Cardiac muscle cell (in vitro differentiated cells and primary cell): ENCODE data around the gene MCTP1. TPM values are rescaled to one million over a fixed set of nuclear protein-coding genes. Genes with fewer than 3 reads are reported as not detected.

Source experiments
- DNase-seq, 2 donors: peaks; one replicate each; pipeline versions ENCODE4 v3.0.0 to v3.0.0-alpha.2; 2010 to 2017; ENCODE audit warnings: low read depth in 1 of 2, low spot score in 1 of 2
- H3K27ac ChIP-seq: fragments of 200-600 bp; sonication (generic); 2 replicates; pipeline ENCODE4 v1.5.1; 2016
- H3K27me3 ChIP-seq: fragments of 200-600 bp; sonication (generic); 2 replicates; pipeline ENCODE4 v1.6.0; 2016; ENCODE audit warnings: control low read depth
- H3K36me3 ChIP-seq: fragments of 200-600 bp; sonication (generic); 2 replicates; pipeline ENCODE4 v1.5.1; 2016; ENCODE audit warnings: control low read depth
- H3K4me1 ChIP-seq: fragments of 200-600 bp; sonication (generic); 2 replicates; pipeline ENCODE4 v1.8.1; 2017; ENCODE audit warnings: low read depth, mild to moderate bottlenecking, mixed run types
- H3K4me3 ChIP-seq: fragments of 200-600 bp; sonication (generic); 2 replicates; pipeline ENCODE4 v1.5.1; 2016; ENCODE audit warnings: mild to moderate bottlenecking
- H3K9me3 ChIP-seq: fragments of 200-600 bp; sonication (generic); 2 replicates; pipeline ENCODE4 v1.5.1; 2017; ENCODE audit warnings: low read depth, mild to moderate bottlenecking, control low read depth
- CTCF ChIP-seq: IDR thresholded peaks from 2 replicates; pipeline ENCODE4 v1.5.1; 2012; ENCODE audit warnings: low read depth, mild to moderate bottlenecking, low read length
- polyA plus RNA-seq: library from polyadenylated mRNA; unstranded; fragments of >200 nt; fragmentation: Nextera tagmentation; extraction: Ambion mirVana; gene quantifications from 2 replicates; pipeline ENCODE4 v1.2.1, GENCODE V29; 2016
- total RNA-seq: library from RNA; depleted of rRNA; stranded (reverse); fragments of >200 nt; gene quantifications from 2 replicates; pipeline ENCODE4 v1.2.3, GENCODE V29; 2016

The MCTP1 gene
- total and polyA plus RNA-seq, 2 experiments from 2014 or later, result 1.4 TPM; not detected in 1

DNA sequence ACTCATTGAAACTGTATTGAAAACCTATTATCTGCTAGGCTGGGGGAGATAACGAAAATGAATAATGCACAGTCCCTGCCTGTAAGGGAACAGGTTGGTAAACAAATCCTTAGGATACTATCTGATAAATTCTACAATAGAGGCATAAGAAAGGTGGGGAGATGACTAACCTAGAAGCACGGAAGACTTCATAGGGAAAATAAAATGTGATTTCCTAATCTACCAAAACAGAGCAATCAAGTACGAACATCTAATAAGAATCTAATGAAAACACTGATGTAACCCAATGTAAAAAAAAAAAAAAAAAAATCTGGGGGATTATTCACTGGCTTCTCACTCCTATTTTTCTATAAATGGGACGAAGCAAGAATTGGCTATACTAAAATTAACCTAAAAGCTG lies 542.0 kb downstream of the MCTP1 start:
- no peak for TF ChIP-seq CTCF
- no peaks in the 10 kb centered on the region for H3K36me3 ChIP-seq
- H3K27me3 ChIP-seq, result no peaks in the 10 kb centered on the region
- DNase-seq, result no peak
- no peaks in the 10 kb centered on the region for H3K4me1 ChIP-seq
- H3K4me3 ChIP-seq, result no peak overlapping the region
- H3K9me3 ChIP-seq, result no peaks in the 10 kb centered on the region
- H3K27ac ChIP-seq, result no peak overlapping the region

DNA sequence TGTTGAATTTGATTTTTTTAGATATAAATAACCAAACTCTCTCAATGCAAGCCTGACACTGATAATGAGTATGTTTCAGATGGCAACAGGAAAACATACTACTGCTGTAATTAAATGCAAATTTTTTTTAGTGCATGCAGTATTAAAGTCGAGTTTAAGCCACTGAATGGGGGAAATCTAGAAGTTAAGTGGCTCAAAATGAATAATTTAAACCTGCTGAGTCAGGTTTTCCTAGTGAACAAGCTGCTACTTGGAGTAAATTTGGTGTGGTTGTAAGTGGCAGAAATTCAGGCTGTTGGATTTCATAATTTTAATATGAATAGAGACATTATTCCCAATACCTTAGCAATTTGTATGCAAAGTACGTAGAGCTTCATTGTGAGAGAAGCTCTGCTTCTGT lies 544.6 kb downstream of the MCTP1 start:
- Histone ChIP-seq H3K27me3 (no peaks in the 10 kb centered on the region), H3K4me3 (no peak overlapping the region), H3K36me3 (no peaks in the 10 kb centered on the region), H3K9me3 (no peaks in the 10 kb centered on the region), H3K27ac (no peak overlapping the region), H3K4me1 (no peaks in the 10 kb centered on the region)
- DNase-seq, result no peak
- TF ChIP-seq CTCF, result no peak

DNA sequence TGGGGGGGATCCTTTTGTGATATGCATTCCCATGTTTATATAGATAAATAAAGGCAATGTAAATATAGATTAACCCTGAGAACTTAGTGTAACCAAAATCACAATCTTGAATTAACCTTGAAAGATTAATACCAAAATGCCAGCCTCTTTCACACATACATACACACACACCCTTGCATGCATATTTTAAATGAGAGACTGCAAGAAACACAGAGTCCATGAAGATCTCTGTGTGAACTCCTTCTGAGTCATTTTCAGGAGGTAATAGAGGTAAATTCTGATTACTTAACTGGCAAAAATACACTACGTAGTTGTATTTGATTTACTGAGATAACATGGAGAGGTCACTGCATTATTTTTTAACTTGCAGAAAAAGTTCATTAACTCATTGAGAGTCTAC lies 548.4 kb downstream of the MCTP1 start:
- Histone ChIP-seq H3K9me3 (no peaks in the 10 kb centered on the region), H3K27me3 (no peaks in the 10 kb centered on the region), H3K4me1 (no peaks in the 10 kb centered on the region), H3K36me3 (no peaks in the 10 kb centered on the region), H3K27ac (no peak overlapping the region), H3K4me3 (no peak overlapping the region)
- no peak for DNase-seq
- TF ChIP-seq CTCF, result no peak

DNA sequence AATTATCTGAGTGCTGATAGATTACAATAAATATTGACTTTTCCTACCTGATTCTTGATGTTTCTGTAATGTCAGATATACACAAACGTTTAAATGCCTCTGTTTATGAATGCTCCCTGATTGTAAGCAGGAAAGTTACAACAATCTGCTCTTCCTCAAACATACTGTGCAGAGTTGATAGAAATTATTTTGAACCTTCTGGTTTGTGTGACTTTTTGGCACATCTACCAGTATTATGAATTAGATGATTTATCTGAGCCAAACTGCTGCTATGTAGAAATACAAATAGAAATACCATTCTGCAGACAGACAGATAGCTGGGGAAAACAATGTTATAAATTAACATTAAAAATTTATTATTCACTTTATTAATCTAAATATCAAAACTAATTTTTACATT lies 553.4 kb downstream of the MCTP1 start:
- H3K9me3 ChIP-seq, result no peaks in the 10 kb centered on the region
- H3K4me1 ChIP-seq, result no peaks in the 10 kb centered on the region
- H3K4me3 ChIP-seq, result no peak overlapping the region
- H3K36me3 ChIP-seq, result no peaks in the 10 kb centered on the region
- no peak overlapping the region for H3K27ac ChIP-seq
- TF ChIP-seq CTCF, result no peak
- H3K27me3 ChIP-seq, result no peaks in the 10 kb centered on the region
- DNase-seq, result no peak

DNA sequence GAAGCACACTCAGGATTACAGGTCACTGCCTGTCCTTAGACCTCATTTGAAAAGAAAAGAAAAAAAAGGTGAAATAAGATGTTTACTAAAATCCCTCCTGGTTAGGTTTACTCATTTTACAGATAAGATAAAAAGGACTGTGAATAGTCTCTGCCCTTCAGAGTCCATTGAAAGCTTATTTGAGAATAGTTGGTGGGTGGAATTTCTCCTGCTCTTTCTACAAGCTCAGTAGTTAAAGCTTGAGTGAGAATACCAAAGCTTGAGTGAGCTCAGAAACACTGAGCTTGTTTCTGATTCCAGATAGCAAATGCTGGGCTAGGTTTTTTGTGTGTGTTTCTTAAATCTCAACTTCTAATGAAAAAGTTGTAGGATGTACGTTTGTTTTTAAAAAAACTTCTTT lies 559.8 kb downstream of the MCTP1 start:
- Histone ChIP-seq H3K4me1 (no peaks in the 10 kb centered on the region), H3K36me3 (no peaks in the 10 kb centered on the region), H3K4me3 (no peak overlapping the region), H3K27ac (no peak overlapping the region), H3K27me3 (no peaks in the 10 kb centered on the region), H3K9me3 (no peaks in the 10 kb centered on the region)
- no peak for DNase-seq
- TF ChIP-seq CTCF, result no peak

- no peak overlapping the region for H3K27ac ChIP-seq
- no peak overlapping the region for H3K4me3 ChIP-seq
- no peaks in the 10 kb centered on the region for H3K27me3 ChIP-seq
- H3K36me3 ChIP-seq, result no peaks in the 10 kb centered on the region
- H3K4me1 ChIP-seq, result no peaks in the 10 kb centered on the region
- H3K9me3 ChIP-seq, result no peaks in the 10 kb centered on the region
- DNase-seq, result no peak
- no peak for TF ChIP-seq CTCF
Observed at GRCh38 chr5:94715768-94716167, 569.1 kb downstream of the MCTP1 start.
